Activated T-cell treated with anti-CD3 and anti-CD28 coated beads, Interleukin-2, amount 50 U/mL, for 72 hours (primary cell): Measurements from ENCODE around the gene PDE6A. TPM values are rescaled to one million over a fixed set of nuclear protein-coding genes. Genes with fewer than 3 reads are reported as not detected.
"Not testable (repeated sequence)": the region's sequence is repeated elsewhere in the genome, so short reads cannot be mapped to it uniquely, and the experiment has no call there.

ENCODE experiments used
- ATAC-seq, 2 donors: fragments of 150-1000 bp; cut with Tn5 transposase; replicated peaks in 1 of 2; 2 replicates each; pipeline ENCODE4 v1.10.0; 2021; ENCODE audit warnings: moderate library complexity in 2 of 2, mild to moderate bottlenecking in 1 of 2
- DNase-seq, 2 donors: peaks; one replicate each; pipeline ENCODE4 v3.0.0; 2021 to 2022; ENCODE audit warnings: mixed read lengths in 1 of 2
- H3K27ac Mint-ChIP-seq: one replicate; pipeline ENCODE4 v1.8.0; 2022; ENCODE audit warnings: mild to moderate bottlenecking, moderate library complexity, mixed read lengths
- H3K27me3 Mint-ChIP-seq: one replicate; pipeline ENCODE4 v1.8.0; 2022; ENCODE audit warnings: low read depth, mixed read lengths
- H3K36me3 Mint-ChIP-seq, 2 donors: one replicate each; pipeline ENCODE4 v1.8.0; 2022; ENCODE audit warnings: mixed read lengths in 2 of 2, mild to moderate bottlenecking in 1 of 2; ENCODE audit not compliant: insufficient read depth in 2 of 2
- H3K4me1 Mint-ChIP-seq: one replicate; pipeline ENCODE4 v1.8.0; 2022; ENCODE audit warnings: low read depth, mixed read lengths
- H3K4me3 Mint-ChIP-seq, 2 donors: one replicate each; pipeline ENCODE4 v1.8.0; 2022; ENCODE audit warnings: mild to moderate bottlenecking in 2 of 2, mixed read lengths in 2 of 2, moderate library complexity in 2 of 2
- H3K9me3 Mint-ChIP-seq, 2 donors: one replicate each; pipeline ENCODE4 v1.8.0; 2022; ENCODE audit warnings: mixed read lengths in 2 of 2
- total RNA-seq, 2 donors: library from RNA; stranded (reverse); gene quantifications; one replicate each; pipeline ENCODE4 v1.2.3, GENCODE V29; 2022

The PDE6A gene
- total RNA-seq, 2 donors from 2014 or later, result 0.05 TPM; not detected in 1

DNA sequence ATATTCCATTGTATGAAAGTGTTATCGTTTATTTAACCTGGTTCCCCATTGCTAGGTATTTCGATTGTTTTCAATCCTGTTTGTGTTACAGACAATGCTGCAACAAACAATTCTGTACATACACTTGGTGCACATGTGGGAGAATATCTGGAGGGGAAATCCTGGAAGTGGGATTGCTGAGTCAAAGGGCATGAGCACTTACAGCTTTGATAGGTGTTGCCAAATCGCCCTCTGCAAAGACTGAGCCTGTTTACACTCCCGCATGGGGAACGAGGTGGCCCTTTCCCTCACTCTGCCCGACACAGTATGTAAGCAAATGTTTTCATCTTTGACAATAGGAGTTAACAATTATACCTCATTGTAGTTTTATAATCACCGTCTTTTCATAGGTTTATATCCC is 66.2 kb downstream of the PDE6A start:
- Mint-ChIP-seq H3K4me1 (no peaks in the 10 kb centered on the region), H3K27me3 (no peaks in the 10 kb centered on the region), H3K27ac (no peak overlapping the region), H3K36me3 (peaks cover 0 to 2% of the 10 kb centered on the region in 2 donors), H3K9me3 (peaks cover 0 to 3% of the 10 kb centered on the region in 2 donors), H3K4me3 (no peak overlapping the region)
- ATAC-seq, result no peak
- DNase-seq, result no peak

DNA sequence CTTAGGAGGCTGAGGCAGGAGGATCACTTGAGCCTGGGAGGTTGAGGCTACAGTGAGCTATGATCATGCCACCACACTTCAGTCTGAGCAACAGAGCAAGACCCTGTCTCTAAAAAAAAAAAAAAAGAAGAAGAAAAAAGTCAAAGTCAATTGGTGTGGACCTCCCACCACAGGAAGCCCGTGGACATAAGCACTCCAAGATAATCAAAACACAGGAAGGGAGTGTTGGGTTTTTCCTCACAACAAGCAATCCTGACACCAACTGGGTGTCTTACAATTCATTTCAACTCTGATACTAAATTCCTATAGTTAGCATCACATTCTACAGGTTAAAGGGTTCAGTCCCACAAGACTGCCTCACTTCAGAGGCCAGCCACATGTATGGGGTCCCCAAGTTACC is 70.7 kb downstream of the PDE6A start:
- Mint-ChIP-seq H3K4me1 (no peaks in the 10 kb centered on the region), H3K27me3 (no peaks in the 10 kb centered on the region), H3K27ac (no peak overlapping the region), H3K4me3 (no peak overlapping the region), H3K9me3 (no peaks in the 10 kb centered on the region), H3K36me3 (no peaks in the 10 kb centered on the region)
- DNase-seq (no peak), ATAC-seq (no peak)

DNA sequence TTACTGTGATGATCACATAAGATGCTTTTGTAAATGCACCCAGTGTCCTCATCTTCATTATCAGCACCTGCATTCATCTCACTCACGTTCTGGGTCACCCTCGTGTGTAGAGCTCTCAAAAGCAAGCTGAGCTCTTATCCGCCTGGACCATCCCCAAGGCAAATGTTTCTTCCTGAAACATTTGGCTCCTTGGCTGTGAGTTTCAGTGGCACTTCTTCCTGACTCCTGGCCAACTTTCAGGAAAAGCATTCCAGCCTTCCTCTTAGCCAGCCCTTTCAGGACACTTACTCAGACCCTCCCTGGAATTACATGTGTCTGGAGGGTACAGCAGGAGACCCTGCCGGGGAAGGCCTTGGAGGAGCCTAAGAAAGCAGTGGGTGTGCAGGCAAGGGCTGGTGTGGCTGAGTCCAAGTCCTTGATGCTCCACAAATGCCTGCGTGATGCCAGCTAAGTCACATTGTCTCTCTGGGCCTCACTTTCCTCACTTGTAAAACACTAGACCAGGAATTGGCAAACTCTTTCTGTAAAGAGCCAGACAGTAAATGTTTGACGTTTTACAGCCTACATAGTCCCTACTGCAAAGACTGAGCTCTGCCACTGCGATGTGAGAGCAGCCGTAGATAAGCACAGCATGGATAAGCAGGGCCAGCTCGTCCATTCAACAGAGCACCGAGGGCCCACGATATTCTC is 72.1 kb downstream of the PDE6A start:
- Mint-ChIP-seq H3K27ac (no peak overlapping the region), H3K27me3 (no peaks in the 10 kb centered on the region), H3K4me1 (no peaks in the 10 kb centered on the region), H3K4me3 (no peak overlapping the region), H3K9me3 (no peaks in the 10 kb centered on the region), H3K36me3 (no peaks in the 10 kb centered on the region)
- DNase-seq (no peak), ATAC-seq (no peak)

DNA sequence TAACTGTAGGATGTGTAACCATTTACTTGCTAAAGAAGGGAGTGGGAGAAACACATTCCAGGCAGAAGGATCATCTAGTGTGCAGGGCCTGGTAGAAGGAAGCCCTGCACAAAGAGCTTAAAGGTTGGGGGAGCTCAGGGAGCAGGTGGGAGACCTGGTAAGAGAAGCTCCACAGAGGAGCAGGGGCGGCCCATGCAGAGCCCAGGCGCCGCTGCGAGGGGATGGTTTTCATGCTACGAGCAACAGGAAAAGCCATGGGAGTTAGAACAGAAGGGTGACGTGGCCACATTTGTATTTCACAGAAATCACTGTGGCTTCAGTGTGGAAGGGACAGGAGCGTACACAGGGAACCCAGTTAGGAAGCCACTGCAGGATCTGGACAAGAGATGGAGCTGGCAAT is 73.1 kb downstream of the PDE6A start:
- Mint-ChIP-seq H3K9me3 (no peaks in the 10 kb centered on the region), H3K4me3 (no peak overlapping the region), H3K27me3 (no peaks in the 10 kb centered on the region), H3K36me3 (no peaks in the 10 kb centered on the region), H3K27ac (no peak overlapping the region), H3K4me1 (no peaks in the 10 kb centered on the region)
- ATAC-seq, result no peak
- DNase-seq, result no peak

DNA sequence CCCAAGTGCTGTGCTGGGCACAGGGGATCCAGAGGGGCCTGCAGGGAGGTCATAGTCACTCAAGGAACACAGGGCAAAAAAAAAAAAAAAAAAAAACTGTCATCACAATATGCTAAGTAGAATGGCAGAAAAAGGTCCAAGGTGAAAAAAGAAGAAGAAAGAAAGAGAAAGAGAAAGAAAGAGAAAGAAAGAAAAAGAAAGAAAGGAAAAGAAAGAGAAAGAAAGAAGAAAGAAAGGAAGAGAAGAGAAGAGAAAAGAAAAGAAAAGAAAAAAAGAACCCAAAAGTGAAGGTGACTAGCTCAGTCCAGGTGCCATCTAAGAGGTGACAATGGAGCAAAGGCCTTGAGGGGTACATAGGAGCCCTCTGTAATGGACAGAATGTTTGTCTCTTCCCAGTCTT is 73.9 kb downstream of the PDE6A start:
- H3K9me3 Mint-ChIP-seq, result no peaks in the 10 kb centered on the region
- no peaks in the 10 kb centered on the region for H3K27me3 Mint-ChIP-seq
- no peak overlapping the region for H3K4me3 Mint-ChIP-seq
- H3K4me1 Mint-ChIP-seq, result no peaks in the 10 kb centered on the region
- ATAC-seq, result no peak
- no peak for DNase-seq
- no peaks in the 10 kb centered on the region for H3K36me3 Mint-ChIP-seq
- H3K27ac Mint-ChIP-seq, result no peak overlapping the region

DNA sequence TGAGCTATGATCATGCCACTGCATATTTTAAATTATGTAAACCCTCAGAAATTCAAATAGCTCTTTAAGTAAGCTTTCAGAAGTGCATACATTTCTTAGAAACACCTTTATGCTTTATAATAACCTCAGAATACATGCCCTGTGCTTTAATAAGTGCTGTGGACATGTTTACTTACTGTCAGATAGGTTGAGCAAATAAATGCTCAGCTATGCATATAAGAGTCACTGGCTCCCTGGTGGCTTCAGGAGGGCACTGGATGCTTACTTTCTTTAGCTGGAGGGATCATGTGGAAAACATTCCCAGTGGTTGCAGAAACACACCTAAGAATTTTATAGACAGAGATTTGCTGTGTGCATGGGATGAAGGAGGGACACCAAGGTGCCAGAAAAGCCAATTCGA is 74.4 kb downstream of the PDE6A start:
- H3K4me1 Mint-ChIP-seq, result no peaks in the 10 kb centered on the region
- no peak overlapping the region for H3K4me3 Mint-ChIP-seq
- H3K27ac Mint-ChIP-seq, result no peak overlapping the region
- H3K27me3 Mint-ChIP-seq, result no peaks in the 10 kb centered on the region
- DNase-seq (no peak), ATAC-seq (no peak)
- H3K9me3 Mint-ChIP-seq, result no peaks in the 10 kb centered on the region
- H3K36me3 Mint-ChIP-seq, result no peaks in the 10 kb centered on the region

DNA sequence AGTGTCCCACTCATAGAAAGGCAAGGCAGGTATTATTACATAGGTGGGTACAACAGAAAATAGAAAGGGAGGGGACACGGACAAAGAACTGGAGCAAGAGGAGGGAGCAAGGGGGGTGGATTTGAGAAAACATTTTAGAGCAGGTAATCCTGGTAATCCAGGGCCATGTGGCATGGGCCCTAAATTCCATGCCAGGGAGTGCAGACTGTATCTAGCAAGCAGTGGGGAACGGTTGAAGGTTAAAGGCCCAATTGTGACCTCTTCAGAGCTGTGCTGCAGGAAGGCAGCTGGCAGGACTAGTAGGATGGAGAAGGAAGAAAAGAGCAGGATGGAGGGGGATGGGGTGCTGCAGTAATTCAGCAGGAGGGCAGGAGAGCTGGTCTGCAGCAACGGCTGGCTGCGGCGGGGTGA is 75.2 kb downstream of the PDE6A start:
- Mint-ChIP-seq H3K27ac (no peak overlapping the region), H3K36me3 (no peaks in the 10 kb centered on the region), H3K4me3 (no peak overlapping the region), H3K9me3 (no peaks in the 10 kb centered on the region), H3K4me1 (no peaks in the 10 kb centered on the region), H3K27me3 (no peaks in the 10 kb centered on the region)
- no peak for ATAC-seq
- no peak for DNase-seq

DNA sequence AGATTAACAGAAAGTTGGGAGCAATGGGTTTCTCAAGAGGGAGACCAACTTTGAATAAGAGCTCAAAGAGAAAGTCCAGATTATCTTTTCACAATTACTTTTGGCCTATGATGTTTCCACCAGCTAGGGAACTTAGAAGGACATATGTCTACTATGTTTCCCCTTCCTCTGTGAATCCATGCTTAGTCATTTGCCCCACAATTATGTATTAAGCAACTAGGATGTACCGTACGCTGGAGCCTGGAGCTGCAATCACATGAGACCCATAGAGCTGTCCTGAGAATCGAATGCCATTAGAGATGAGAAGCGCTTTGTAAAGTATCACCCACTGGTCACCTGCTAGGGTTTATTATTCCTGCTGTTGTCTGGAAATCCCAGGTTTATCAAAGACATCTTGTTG is 78.8 kb downstream of the PDE6A start:
- DNase-seq (no peak), ATAC-seq (no peak)
- Mint-ChIP-seq H3K4me1 (peaks cover 6% of the 10 kb centered on the region), H3K9me3 (no peaks in the 10 kb centered on the region), H3K4me3 (no peak overlapping the region), H3K27me3 (no peaks in the 10 kb centered on the region), H3K36me3 (no peaks in the 10 kb centered on the region), H3K27ac (no peak overlapping the region)

DNA sequence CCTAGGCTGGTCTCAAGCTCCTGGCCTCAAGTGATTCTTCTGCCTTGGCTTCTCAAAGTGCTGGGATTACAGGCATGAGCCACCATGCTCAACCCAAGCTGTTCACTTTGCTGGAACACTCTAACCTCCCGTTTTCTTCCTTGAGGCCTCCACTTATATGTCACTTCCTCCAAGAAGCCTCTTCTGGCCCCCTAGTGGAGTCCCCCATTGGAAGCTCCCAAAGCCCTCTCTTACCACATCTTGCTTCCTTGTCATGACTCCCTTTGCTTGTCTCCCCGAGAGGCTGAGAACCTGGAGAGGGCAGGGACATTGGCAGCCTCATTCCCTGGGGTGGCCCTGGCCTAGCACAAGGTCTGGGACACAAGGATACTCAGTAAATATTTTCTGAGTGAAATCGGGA is 80.8 kb downstream of the PDE6A start:
- Mint-ChIP-seq H3K36me3 (no peaks in the 10 kb centered on the region), H3K4me1 (peaks cover 9% of the 10 kb centered on the region), H3K9me3 (no peaks in the 10 kb centered on the region), H3K27me3 (no peaks in the 10 kb centered on the region), H3K27ac (no peak overlapping the region), H3K4me3 (no peak overlapping the region)
- ATAC-seq (no peak), DNase-seq (no peak)

DNA sequence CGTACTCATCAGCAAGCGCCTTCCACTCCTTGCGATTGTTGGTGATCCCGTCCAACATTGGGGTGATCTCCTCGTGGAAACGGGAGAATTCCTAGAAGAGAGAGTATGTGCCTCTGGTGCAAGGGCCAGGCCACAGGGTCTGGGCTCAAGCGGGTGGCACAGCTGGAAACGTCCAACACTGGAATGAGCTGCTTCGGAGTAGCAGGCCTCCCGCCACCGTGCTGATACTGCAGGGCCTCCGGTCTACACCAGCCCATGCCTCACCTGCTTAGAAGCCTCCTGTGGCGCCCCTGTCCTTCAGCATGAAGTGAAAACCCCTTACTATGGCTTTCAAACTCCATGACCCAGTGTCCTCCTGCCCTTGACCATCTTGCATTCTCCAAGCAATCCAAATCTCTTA is 81.4 kb downstream of the PDE6A start:
- no peak overlapping the region for H3K4me3 Mint-ChIP-seq
- H3K4me1 Mint-ChIP-seq, result peaks cover 9% of the 10 kb centered on the region
- H3K9me3 Mint-ChIP-seq, result no peaks in the 10 kb centered on the region
- no peak overlapping the region for H3K27ac Mint-ChIP-seq
- ATAC-seq, result no peak
- H3K27me3 Mint-ChIP-seq, result no peaks in the 10 kb centered on the region
- no peak for DNase-seq
- no peaks in the 10 kb centered on the region for H3K36me3 Mint-ChIP-seq

DNA sequence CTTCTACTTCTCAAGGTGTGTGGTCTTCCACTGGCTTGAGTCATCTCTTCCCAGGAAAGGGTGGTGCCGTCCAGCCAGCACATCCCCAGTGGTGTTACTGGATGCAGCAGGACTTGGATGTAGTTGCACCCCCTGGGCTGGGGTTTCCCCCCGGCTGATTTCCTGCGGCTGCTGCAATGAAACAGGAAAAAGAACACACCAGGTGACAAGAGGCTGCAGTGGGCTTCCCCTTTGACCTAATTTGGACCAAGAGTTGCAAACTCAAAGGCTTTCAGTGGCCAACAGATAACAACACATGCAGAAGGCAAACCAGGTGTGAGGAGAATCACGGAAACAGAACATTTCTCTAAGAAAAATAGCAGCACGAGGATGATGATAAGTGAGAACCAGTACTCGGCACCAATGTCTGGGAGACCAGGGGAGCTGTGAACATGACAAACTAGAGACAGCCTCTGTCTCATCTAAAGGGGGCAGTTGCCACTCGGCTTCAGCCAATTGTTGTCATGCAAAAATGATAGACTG is 83.7 kb downstream of the PDE6A start:
- Mint-ChIP-seq H3K27me3 (no peaks in the 10 kb centered on the region), H3K27ac (peak overlapping the region; percentile 79), H3K9me3 (no peaks in the 10 kb centered on the region), H3K4me3 (peak overlapping the region; percentile 8 to 48), H3K4me1 (peaks cover 9% of the 10 kb centered on the region), H3K36me3 (no peaks in the 10 kb centered on the region)
- ATAC-seq (peak; percentile 40 to 80), DNase-seq (peak; percentile 16 to 40)

DNA sequence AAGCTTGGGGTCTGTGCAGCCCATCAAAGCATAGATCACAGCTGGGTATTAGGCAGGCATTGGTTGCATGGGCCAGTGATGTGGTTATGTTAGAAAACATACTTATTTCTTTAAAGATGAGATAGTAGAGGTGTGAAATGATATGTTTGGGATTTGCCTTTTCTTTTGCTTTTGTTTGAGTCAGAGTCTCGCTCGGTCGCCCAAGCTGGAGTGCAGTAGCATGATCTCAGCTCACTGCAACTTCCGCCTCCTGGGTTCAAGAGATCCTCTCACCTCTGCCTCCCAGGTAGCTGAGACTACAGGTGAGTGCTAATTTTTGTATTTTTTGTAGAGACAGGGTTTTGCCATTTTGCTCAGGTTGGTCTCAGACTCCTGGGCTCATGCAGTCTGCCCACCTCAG is 84.8 kb downstream of the PDE6A start:
- Mint-ChIP-seq H3K4me3 (no peak overlapping the region), H3K4me1 (peaks cover 9% of the 10 kb centered on the region), H3K9me3 (no peaks in the 10 kb centered on the region), H3K36me3 (no peaks in the 10 kb centered on the region), H3K27me3 (no peaks in the 10 kb centered on the region), H3K27ac (no peak overlapping the region)
- no peak for ATAC-seq
- DNase-seq, result no peak

DNA sequence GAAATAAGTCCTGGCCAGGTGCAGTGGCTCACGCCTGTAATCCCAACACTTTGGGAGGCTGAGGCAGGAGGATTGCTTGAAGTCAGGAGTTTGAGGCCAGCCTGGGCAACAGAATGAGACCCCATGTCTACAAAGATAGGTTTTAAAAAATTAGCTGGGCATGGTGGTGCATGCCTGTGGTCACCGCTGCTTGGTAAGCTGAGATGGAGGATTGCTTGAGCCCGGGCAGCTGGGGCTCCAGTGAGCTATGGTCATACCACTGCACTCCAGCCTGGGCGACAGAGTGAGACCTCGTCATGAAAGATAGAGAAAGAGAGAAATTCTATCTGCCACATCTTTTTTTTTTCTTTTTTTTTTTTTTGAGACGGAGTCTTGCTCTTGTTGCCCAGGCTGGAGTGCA is 86.1 kb downstream of the PDE6A start:
- ATAC-seq, H3K36me3 Mint-ChIP-seq, H3K4me3 Mint-ChIP-seq, H3K9me3 Mint-ChIP-seq, H3K4me1 Mint-ChIP-seq, H3K27ac Mint-ChIP-seq, DNase-seq, H3K27me3 Mint-ChIP-seq: not testable (repeated sequence)

DNA sequence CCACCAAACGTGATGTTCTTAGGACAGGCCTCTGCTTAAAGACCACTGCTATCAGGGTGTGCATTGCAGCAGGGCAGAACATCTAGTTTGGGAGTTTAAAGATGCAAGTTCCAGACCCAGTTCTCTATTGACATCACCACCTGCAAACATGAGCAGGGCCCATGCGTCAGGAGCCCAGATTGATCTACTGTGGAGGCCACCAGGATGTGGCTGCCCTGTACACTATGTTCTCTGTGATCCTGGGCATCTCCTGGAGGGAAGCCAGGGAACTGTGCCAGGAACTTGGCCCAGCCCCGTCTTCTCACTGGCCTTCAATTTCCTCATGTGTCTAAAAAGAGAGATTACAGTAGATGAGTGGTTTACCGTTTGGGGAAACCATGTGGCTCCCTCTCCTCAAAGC is 87.1 kb downstream of the PDE6A start:
- no peak overlapping the region for H3K4me3 Mint-ChIP-seq
- H3K27me3 Mint-ChIP-seq, result no peaks in the 10 kb centered on the region
- ATAC-seq (no peak), DNase-seq (no peak)
- peak overlapping the region; percentile 13 for H3K27ac Mint-ChIP-seq
- no peaks in the 10 kb centered on the region for H3K9me3 Mint-ChIP-seq
- H3K36me3 Mint-ChIP-seq, result no peaks in the 10 kb centered on the region
- peaks cover 9% of the 10 kb centered on the region for H3K4me1 Mint-ChIP-seq
